ENCODE data around the gene ARGLU1. TPM values are rescaled to one million over a fixed set of nuclear protein-coding genes. Genes with fewer than 3 reads are reported as not detected.

ARGLU1 gene
- total and polyA plus RNA-seq, 9 of the 15 experiments (the other 6 are each of a cell fraction or from before 2014, with no cell fraction given) = 19.3 to 99.9 (median 49.3) TPM

GRCh38 chr13:106523576-106523975, 44.4 kb downstream of the ARGLU1 start:
- FAIRE-seq (no peak), DNase-seq (ENCODE audit: extremely low read depth in 1 of 4, low spot score in 3 of 4) (no peak), ATAC-seq (no peak)
- no peaks in the 10 kb centered on the region for H3K4me1 ChIP-seq (replicated peaks in 1 of 2; ENCODE audit: control insufficient read depth in 2 of 2, insufficient read depth in 2 of 2, low read length in 2 of 2)
- POLR2A ChIA-PET = no interaction called here
- TF ChIP-seq HCFC1 (IDR thresholded peaks at IDR 0.05; ENCODE audit: low read depth, low read length) = no peak
- TF ChIP-seq TBL1XR1 (IDR thresholded peaks at IDR 0.05; ENCODE audit: low read length in 2 of 2) = no peak
- no peak for TF ChIP-seq TSC22D4 (tag; IDR thresholded peaks at IDR 0.05)
- TF ChIP-seq HDAC8 (tag; IDR thresholded peaks at IDR 0.05) = no peak
- no peak for TF ChIP-seq ZNF146 (CRISPR knock-in tag; IDR thresholded peaks at IDR 0.05; ENCODE audit: unreplicated experiment)
- no peak for TF ChIP-seq ATF7 (IDR thresholded peaks at IDR 0.05)
- no peak for TF ChIP-seq CHAMP1 (IDR thresholded peaks at IDR 0.05)
- TF ChIP-seq ZC3H4 (CRISPR knock-in tag; IDR thresholded peaks at IDR 0.05; ENCODE audit: borderline replicate concordance) = no peak
- TF ChIP-seq MCM2 (IDR thresholded peaks at IDR 0.05; ENCODE audit: low read depth) = no peak
- TF ChIP-seq ZNF778 (CRISPR knock-in tag; IDR thresholded peaks at IDR 0.05) = no peak
- no peak for TF ChIP-seq ZNF75A (CRISPR knock-in tag; IDR thresholded peaks at IDR 0.05)
- TF ChIP-seq ZBTB2 (IDR thresholded peaks at IDR 0.05) = no peak
- TF ChIP-seq KHSRP (IDR thresholded peaks at IDR 0.05) = no peak
- TF ChIP-seq GABPB2 (CRISPR knock-in tag; conservative IDR thresholded peaks at IDR 0.05) = no peak
- no peak for TF ChIP-seq NR2C2 (CRISPR knock-in tag; IDR thresholded peaks at IDR 0.05)
- no peak for TF ChIP-seq NR2C2 (tag; IDR thresholded peaks at IDR 0.05)
- TF ChIP-seq ARID1B (IDR thresholded peaks at IDR 0.05) = no peak
- H3K27me3 ChIP-seq (ENCODE audit: control insufficient read depth in 2 of 2, insufficient read depth in 2 of 2, low read length in 2 of 2) = no peaks in the 10 kb centered on the region
- H3K27ac ChIP-seq (ENCODE audit: extremely low read depth, low read depth, low read length) = no peak overlapping the region
- intact Hi-C loops (cut with micrococcal nuclease) = no loop called here
- no peak overlapping the region for H3K9ac ChIP-seq (ENCODE audit: insufficient read depth in 1 of 2, low read depth in 2 of 2, low read length in 2 of 2)
- in situ Hi-C loops (cut with MboI) = no loop called here
- BruUV-seq (replicated peaks) = no TSS peak
- H3K9me1 ChIP-seq (ENCODE audit: control insufficient read depth, insufficient read depth, low read length) = no peaks in the 10 kb centered on the region
- H4K20me1 ChIP-seq (replicated peaks; ENCODE audit: control insufficient read depth, insufficient read depth, low read length) = no peaks in the 10 kb centered on the region
- H2AFZ ChIP-seq (ENCODE audit: low read depth, low read length) = no peak overlapping the region
- 0% methylated on average over 3 of the region's 3 CpGs for WGBS (ENCODE audit: insufficient coverage, low coverage, missing lambda C conversion rate)
- H3K36me3 ChIP-seq (ENCODE audit: control insufficient read depth, insufficient read depth, low read length) = no peaks in the 10 kb centered on the region
- no peak overlapping the region for H3K4me2 ChIP-seq (ENCODE audit: insufficient read depth, low read length)
- CTCF ChIA-PET (ENCODE audit: low intra/inter-chr PET ratio) = no interaction called here
- no peak overlapping the region for H3K4me3 ChIP-seq
- no peaks in the 10 kb centered on the region for H3K9me3 ChIP-seq (replicated peaks; ENCODE audit: control insufficient read depth, insufficient read depth, low read depth, low read length)
- H3K79me2 ChIP-seq (ENCODE audit: control insufficient read depth, insufficient read depth, low read length) = no peaks in the 10 kb centered on the region
